ENCODE measurements around the gene ZC3H4.

DNA sequence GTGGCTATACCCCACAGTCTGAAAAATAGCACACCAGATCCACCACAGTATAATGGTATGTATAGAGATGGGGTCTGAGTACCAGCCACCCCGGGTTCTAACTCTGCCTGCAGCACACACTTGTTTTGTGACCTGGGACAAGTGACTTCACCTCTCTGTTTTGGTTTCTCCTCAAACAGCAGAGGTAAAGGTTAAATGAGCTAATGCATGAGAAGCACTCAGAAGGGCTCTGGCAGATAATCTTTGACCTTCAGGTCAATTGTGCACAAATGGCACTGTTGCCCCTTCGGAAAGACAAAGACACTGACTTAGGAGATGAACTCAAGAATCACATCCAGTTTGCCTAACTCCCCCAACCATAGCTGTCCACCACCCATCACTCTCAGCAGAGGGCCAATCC, 7.7 kb downstream of the ZC3H4 start:
- TF ChIP-seq, protein P1, sequence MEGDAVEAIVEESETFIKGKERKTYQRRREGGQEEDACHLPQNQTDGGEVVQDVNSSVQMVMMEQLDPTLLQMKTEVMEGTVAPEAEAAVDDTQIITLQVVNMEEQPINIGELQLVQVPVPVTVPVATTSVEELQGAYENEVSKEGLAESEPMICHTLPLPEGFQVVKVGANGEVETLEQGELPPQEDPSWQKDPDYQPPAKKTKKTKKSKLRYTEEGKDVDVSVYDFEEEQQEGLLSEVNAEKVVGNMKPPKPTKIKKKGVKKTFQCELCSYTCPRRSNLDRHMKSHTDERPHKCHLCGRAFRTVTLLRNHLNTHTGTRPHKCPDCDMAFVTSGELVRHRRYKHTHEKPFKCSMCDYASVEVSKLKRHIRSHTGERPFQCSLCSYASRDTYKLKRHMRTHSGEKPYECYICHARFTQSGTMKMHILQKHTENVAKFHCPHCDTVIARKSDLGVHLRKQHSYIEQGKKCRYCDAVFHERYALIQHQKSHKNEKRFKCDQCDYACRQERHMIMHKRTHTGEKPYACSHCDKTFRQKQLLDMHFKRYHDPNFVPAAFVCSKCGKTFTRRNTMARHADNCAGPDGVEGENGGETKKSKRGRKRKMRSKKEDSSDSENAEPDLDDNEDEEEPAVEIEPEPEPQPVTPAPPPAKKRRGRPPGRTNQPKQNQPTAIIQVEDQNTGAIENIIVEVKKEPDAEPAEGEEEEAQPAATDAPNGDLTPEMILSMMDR (IDR thresholded peaks at IDR 0.05) = no peak
- no peak for TF ChIP-seq POLR2A (IDR thresholded peaks at IDR 0.05)
- no peak for TF ChIP-seq EP300 (IDR thresholded peaks at IDR 0.05)
